GM19193 (cell line): ENCODE results near the gene SMAD1.

Experiments
- POLR2A ChIP-seq: IDR thresholded peaks from 4 replicates; pipeline ENCODE4 v1.6.1; 2011; ENCODE audit not compliant: insufficient read depth, insufficient read length; ENCODE audit errors: extremely low read depth

SMAD1 gene

DNA sequence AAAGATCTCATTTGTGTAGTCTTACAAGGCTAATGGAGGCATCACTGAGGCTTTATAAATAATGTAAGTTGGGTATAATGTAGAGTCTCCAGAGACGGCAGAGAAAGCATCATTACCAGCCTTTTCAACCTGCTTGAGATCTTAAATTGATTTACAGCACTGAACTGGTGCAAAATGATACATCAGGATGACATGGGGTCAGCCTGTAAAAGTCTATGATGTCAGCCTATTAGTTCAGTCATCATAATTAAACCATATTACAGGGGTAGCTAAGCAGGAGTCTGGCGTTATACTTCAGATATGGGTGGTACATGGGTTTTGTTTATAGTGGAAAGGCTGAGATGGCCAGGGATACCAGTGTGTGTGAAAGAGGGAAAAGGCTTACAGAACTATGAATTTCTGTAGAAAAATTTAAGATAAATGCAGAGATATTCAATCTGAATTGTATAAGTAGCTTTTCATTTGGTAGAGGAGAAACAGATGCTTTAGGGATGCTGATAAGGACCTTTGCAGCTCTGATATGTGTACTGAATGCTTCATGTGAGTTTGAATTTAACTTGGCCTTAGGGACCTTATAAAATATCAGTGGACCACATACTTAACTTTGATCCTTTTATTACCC is 2.7 kb downstream of the SMAD1 start:
- TF ChIP-seq POLR2A = no peak

- no peak for TF ChIP-seq POLR2A
Observed at GRCh38 chr4:145485120-145485519, 3.5 kb downstream of the SMAD1 start.

DNA sequence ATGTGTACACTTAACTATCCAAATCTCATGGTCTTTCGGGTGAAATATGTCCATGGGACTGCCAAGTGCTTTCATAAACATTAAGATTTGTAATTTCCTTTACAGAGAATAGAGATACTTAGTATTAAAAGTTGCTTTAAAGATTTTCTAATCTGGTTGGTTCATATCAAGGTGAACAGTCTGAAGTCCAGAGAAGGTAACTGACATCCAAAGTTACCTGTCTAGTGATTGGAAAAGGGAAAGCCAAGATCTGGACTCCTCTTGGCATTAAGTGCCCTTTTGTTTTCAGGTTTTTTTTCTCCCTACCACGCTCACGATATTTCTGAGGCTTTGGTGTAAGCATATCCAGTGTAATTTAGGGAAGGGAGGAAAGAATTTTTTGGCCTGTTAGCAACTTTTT is 5.0 kb downstream of the SMAD1 start:
- TF ChIP-seq POLR2A = no peak

DNA sequence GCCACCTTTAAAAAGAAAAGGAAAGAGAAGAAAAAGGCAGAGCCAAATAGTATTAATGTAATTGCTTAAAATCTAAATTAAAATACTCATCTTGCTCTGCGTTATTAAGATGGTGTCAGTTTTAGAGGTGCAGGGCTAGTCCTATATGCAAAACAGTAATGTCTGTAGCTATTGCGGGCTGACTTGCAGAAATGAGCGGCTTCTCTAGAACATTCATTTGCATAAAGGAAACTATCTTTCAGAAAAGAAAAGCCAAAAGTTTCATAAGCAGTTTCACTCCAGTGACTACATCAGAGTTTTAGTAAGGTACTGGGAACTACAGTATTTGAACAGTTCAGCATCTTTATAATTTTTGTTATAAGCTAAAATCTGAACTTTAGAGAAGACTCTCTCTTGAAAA is 6.0 kb downstream of the SMAD1 start:
- no peak for TF ChIP-seq POLR2A

DNA sequence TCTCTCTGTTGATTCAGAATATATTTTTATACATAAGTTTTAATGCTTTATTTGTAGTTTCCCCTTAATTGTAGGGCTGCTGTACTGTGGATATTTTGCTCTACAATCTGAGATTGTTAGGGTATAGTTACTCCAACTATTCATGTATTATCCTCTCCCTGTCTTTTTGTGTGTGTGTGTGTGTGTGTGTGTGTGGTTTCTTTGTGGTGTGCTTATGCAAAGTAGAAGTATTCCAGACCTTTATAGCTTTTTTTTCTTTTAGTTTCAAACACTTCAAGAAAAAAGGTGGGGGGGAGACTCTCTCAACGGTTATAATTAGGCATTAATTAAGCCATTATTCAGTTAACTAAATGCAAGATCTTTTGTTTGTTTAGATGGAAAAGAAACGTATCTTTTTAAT is 6.7 kb downstream of the SMAD1 start:
- no peak for TF ChIP-seq POLR2A

DNA sequence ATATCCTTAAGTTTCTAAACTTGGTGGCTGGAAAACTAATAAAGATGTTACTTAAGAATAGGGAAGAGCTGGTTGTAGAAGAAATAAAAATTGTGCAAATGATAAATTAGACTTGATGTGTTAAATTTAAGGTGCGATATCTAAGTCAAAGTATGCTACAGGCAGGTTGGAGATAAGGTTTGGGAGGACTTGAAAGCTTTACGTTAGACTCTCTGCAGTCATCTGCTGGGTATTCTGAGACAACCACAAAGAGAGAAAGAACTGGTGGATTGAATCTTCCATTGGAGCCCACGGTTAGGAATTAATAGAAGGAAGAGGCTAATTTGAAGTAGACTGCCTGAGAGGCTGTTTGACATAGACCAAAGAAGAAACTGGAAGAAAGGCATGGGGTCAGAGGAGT is 7.9 kb downstream of the SMAD1 start:
- no peak for TF ChIP-seq POLR2A

- no peak for TF ChIP-seq POLR2A
Observed at GRCh38 chr4:145490361-145490760, 8.7 kb downstream of the SMAD1 start.

GRCh38 chr4:145490796-145491195 is 9.1 kb downstream of the SMAD1 start:
- TF ChIP-seq POLR2A = no peak

DNA sequence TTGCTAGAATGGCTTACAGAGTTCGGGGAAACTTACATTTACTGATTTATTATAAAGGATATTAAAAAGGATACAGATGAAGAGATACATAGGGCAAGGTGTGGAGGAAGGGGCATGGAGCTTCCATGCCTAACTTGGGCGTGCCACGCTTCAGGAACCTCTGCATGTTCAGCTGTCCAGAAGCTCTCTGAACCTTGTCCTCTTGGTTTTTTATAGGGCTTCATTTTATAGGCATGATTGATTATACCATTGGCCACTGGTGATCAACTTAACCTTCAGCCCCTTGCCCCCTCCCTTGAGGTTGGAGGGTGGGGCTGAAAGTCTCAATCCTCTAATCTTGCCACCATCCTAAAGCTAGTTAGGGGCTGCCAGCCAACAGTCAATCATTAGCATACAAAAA is 10.7 kb downstream of the SMAD1 start:
- TF ChIP-seq POLR2A = no peak

- TF ChIP-seq POLR2A = no peak
Observed at GRCh38 chr4:145493166-145493565, 11.5 kb downstream of the SMAD1 start.

GRCh38 chr4:145494666-145495270 is 13.1 kb downstream of the SMAD1 start:
- TF ChIP-seq POLR2A = no peak

DNA sequence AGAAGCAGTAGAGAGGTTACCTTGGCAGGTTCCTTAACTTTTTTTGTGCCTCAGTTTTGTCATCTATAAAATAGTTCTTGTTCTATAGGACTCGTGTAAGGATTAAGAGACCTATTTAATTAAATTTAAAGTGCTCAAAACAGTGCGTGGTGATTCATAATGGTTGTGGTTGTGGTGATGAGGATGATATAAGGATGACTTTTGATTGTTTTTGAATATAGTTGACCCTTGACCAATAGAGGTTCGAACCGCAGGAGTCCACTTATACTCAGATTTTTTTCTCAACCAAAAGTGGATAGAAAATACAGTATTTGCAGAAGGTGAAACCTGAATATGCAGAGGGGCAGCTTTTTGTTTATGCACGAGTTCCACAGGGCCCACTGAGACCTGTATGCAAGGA is 14.6 kb downstream of the SMAD1 start:
- TF ChIP-seq POLR2A = no peak

GRCh38 chr4:145497199-145498149 is 15.8 kb downstream of the SMAD1 start:
- no peak for TF ChIP-seq POLR2A

GRCh38 chr4:145498430-145498829 is 16.8 kb downstream of the SMAD1 start:
- TF ChIP-seq POLR2A = no peak

- no peak for TF ChIP-seq POLR2A
Observed at GRCh38 chr4:145501051-145501660, 19.5 kb downstream of the SMAD1 start.
